GM23338 (cell line): ENCODE results near the gene KCTD2. TPM values are rescaled to one million over a fixed set of nuclear protein-coding genes. Genes with fewer than 3 reads are reported as not detected.
A peak's percentile ranks its signal among the peaks of the same experiment; 100 is the strongest.

Experiments used
- ATAC-seq: fragments of 200-7000 bp; cut with Tn5 transposase; 3 replicates; pipeline ENCODE4 v1.9.1; 2020
- DNase-seq: peaks from one replicate; pipeline ENCODE4 v3.0.0-alpha.2; 2015; ENCODE audit warnings: low spot score
- H2AFZ ChIP-seq: fragments of 200-600 bp; sonication (generic); 2 replicates; pipeline ENCODE4 v1.8.0; 2016; ENCODE audit warnings: antibody characterized with exemption, mild to moderate bottlenecking, moderate library complexity
- H3F3A ChIP-seq: fragments of 200-600 bp; sonication (generic); replicated peaks from 2 replicates; pipeline ENCODE4 v1.8.0; 2017; ENCODE audit warnings: antibody characterized with exemption, mixed run types, low read depth
- H3K27ac ChIP-seq: fragments of 200-600 bp; sonication (generic); 2 replicates; pipeline ENCODE4 v1.6.1; 2016; ENCODE audit warnings: low read depth
- H3K27me3 ChIP-seq: fragments of 200-600 bp; sonication (generic); 2 replicates; pipeline ENCODE4 v1.8.0; 2016; ENCODE audit warnings: mild to moderate bottlenecking, mixed run types, moderate library complexity; ENCODE audit not compliant: insufficient read depth
- H3K36me3 ChIP-seq: fragments of 200-600 bp; sonication (generic); 2 replicates; pipeline ENCODE4 v1.8.0; 2016; ENCODE audit warnings: mild to moderate bottlenecking; ENCODE audit not compliant: insufficient read depth
- H3K4me1 ChIP-seq: fragments of 200-600 bp; sonication (generic); 2 replicates; pipeline ENCODE4 v1.8.0; 2016; ENCODE audit warnings: mild to moderate bottlenecking, moderate library complexity; ENCODE audit not compliant: insufficient read depth
- H3K4me2 ChIP-seq: fragments of 200-600 bp; sonication (generic); 2 replicates; pipeline ENCODE4 v1.7.1; 2017; ENCODE audit warnings: mixed run types
- H3K4me3 ChIP-seq: fragments of 200-600 bp; sonication (generic); 2 replicates; pipeline ENCODE4 v1.6.1; 2016; ENCODE audit warnings: mixed run types
- H3K79me2 ChIP-seq: fragments of 200-600 bp; sonication (generic); replicated peaks from 2 replicates; pipeline ENCODE4 v1.8.0; 2017; ENCODE audit warnings: mild to moderate bottlenecking; ENCODE audit not compliant: insufficient read depth
- H3K9me2 ChIP-seq: fragments of 200-600 bp; sonication (generic); 2 replicates; pipeline ENCODE4 v1.8.0; 2017; ENCODE audit not compliant: insufficient read depth
- H4K20me1 ChIP-seq: fragments of 200-600 bp; sonication (generic); replicated peaks from 2 replicates; pipeline ENCODE4 v1.8.0; 2017; ENCODE audit warnings: mild to moderate bottlenecking; ENCODE audit not compliant: insufficient read depth
- H3K27ac Mint-ChIP-seq: 2 replicates; pipeline ENCODE4 v1.8.0; 2020; ENCODE audit warnings: inconsistent platforms, mild to moderate bottlenecking, moderate library complexity, mixed read lengths
- H3K27me3 Mint-ChIP-seq: 3 replicates; pipeline ENCODE4 v1.8.0; 2022; ENCODE audit warnings: low read depth, mild to moderate bottlenecking, moderate library complexity, mixed read lengths, inconsistent platforms; ENCODE audit not compliant: insufficient read depth, poor library complexity
- H3K36me3 Mint-ChIP-seq: 3 replicates; pipeline ENCODE4 v1.8.0; 2021; ENCODE audit warnings: low read depth, mild to moderate bottlenecking, inconsistent platforms, moderate library complexity, mixed read lengths
- H3K4me1 Mint-ChIP-seq: 3 replicates; pipeline ENCODE4 v1.8.0; 2020; ENCODE audit warnings: mild to moderate bottlenecking, inconsistent platforms, mixed read lengths
- H3K4me3 Mint-ChIP-seq: 3 replicates; pipeline ENCODE4 v1.8.0; 2021; ENCODE audit warnings: moderate library complexity, mild to moderate bottlenecking, inconsistent platforms, mixed read lengths
- H3K9me3 Mint-ChIP-seq: 3 replicates; pipeline ENCODE4 v1.8.0; 2020; ENCODE audit warnings: moderate library complexity, mild to moderate bottlenecking, inconsistent platforms, mixed read lengths
- CREB1 ChIP-seq: fragments of 250-450 bp; sonication (Bioruptor Pico); IDR thresholded peaks from 2 replicates; pipeline ENCODE4 v1.5.0; 2020; ENCODE audit warnings: low read depth, mild to moderate bottlenecking, moderate library complexity
- EZH2 ChIP-seq: fragments of 200-600 bp; sonication (generic); IDR thresholded peaks from one replicate; pipeline ENCODE4 v1.8.0; 2017; ENCODE audit warnings: antibody characterized with exemption, mild to moderate bottlenecking, low read depth; ENCODE audit not compliant: unreplicated experiment
- EZH2phosphoT487 ChIP-seq: fragments of 200-600 bp; sonication (generic); IDR thresholded peaks from one replicate; pipeline ENCODE4 v1.8.1; 2018; ENCODE audit warnings: antibody characterized with exemption; ENCODE audit not compliant: unreplicated experiment
- JUNB ChIP-seq: IDR thresholded peaks from one replicate; pipeline ENCODE4 v1.6.1; 2016; ENCODE audit warnings: antibody characterized with exemption; ENCODE audit not compliant: unreplicated experiment
- POLR2AphosphoS5 ChIP-seq: IDR thresholded peaks from 2 replicates; pipeline ENCODE4 v1.6.1; 2016; ENCODE audit warnings: antibody characterized with exemption, low read depth
- ZNF331 ChIP-seq: fragments of 250-450 bp; sonication (Bioruptor Pico); IDR thresholded peaks from 2 replicates; pipeline ENCODE4 v1.5.0; 2020; ENCODE audit warnings: low read depth, mild to moderate bottlenecking, moderate library complexity
- polyA plus RNA-seq: library from polyadenylated mRNA; unstranded; fragments of >200 nt; fragmentation: Nextera tagmentation; extraction: Ambion mirVana; gene quantifications from 2 replicates; pipeline ENCODE4 v1.2.1, GENCODE V29; 2016
- total RNA-seq: library from RNA; depleted of rRNA; stranded (reverse); fragments of >200 nt; shearing (Covaris generic); gene quantifications from 2 replicates; pipeline ENCODE4 v1.2.3, GENCODE V29; 2014
- TF ChIP-seq, protein P1 (sequence below), 2 experiments: fragments of 200-600 bp in 1 of 2; sonication (generic) in 1 of 2; conservative IDR thresholded peaks; 2 replicates each; pipeline versions ENCODE4 v1.5.1 to v1.6.1; 2016 to 2017; ENCODE audit warnings: antibody characterized with exemption in 2 of 2, low read depth in 2 of 2, mild to moderate bottlenecking in 2 of 2, moderate library complexity in 1 of 2
- TF ChIP-seq, protein P2 (sequence below): IDR thresholded peaks from 2 replicates; pipeline ENCODE4 v1.6.1; 2016; ENCODE audit warnings: antibody characterized with exemption

The KCTD2 gene
- total and polyA plus RNA-seq, 2 experiments from 2014 or later: 7.4 to 30.0 TPM

GRCh38 chr17:75113798-75114551 lies 67.0 kb downstream of the KCTD2 start:
- ATAC-seq: peak; percentile 62
- peak overlapping the region; percentile 25; the same call in 1 of the 3 replicates for H3K4me3 Mint-ChIP-seq
- no peaks in the 10 kb centered on the region for H3K36me3 ChIP-seq

GRCh38 chr17:75114552-75115314 lies 67.7 kb downstream of the KCTD2 start:
- Histone ChIP-seq H3K36me3 (no peaks in the 10 kb centered on the region), H3K9me2 (no peaks in the 10 kb centered on the region), H3K79me2 (peaks cover 17% of the 10 kb centered on the region), H4K20me1 (no peaks in the 10 kb centered on the region; the same call in 1 of the 2 replicates), H3K27me3 (no peaks in the 10 kb centered on the region), H3K4me3 (no peak overlapping the region), H3K4me1 (peaks cover 6% of the 10 kb centered on the region; the same call in 1 of the 2 replicates), H3K4me2 (no peak overlapping the region), H3F3A (peaks cover 14% of the 10 kb centered on the region; the same call in 1 of the 2 replicates), H2AFZ (no peak overlapping the region), H3K27ac (peak overlapping the region; percentile 59)
- Mint-ChIP-seq H3K4me3 (peak overlapping the region; percentile 25; the same call in 1 of the 3 replicates), H3K27ac (peak overlapping the region; percentile 43), H3K9me3 (no peaks in the 10 kb centered on the region), H3K4me1 (peaks cover 21% of the 10 kb centered on the region), H3K27me3 (peaks cover 7% of the 10 kb centered on the region), H3K36me3 (peaks cover 18% of the 10 kb centered on the region; the same call in 2 of the 3 replicates)
- DNase-seq (no peak), ATAC-seq (no peak)
- TF ChIP-seq, protein P1, sequence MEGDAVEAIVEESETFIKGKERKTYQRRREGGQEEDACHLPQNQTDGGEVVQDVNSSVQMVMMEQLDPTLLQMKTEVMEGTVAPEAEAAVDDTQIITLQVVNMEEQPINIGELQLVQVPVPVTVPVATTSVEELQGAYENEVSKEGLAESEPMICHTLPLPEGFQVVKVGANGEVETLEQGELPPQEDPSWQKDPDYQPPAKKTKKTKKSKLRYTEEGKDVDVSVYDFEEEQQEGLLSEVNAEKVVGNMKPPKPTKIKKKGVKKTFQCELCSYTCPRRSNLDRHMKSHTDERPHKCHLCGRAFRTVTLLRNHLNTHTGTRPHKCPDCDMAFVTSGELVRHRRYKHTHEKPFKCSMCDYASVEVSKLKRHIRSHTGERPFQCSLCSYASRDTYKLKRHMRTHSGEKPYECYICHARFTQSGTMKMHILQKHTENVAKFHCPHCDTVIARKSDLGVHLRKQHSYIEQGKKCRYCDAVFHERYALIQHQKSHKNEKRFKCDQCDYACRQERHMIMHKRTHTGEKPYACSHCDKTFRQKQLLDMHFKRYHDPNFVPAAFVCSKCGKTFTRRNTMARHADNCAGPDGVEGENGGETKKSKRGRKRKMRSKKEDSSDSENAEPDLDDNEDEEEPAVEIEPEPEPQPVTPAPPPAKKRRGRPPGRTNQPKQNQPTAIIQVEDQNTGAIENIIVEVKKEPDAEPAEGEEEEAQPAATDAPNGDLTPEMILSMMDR (conservative IDR thresholded peaks at IDR 0.05; ENCODE audit: low read depth in 2 of 2): no peak
- TF ChIP-seq JUNB (no peak), EZH2phosphoT487 (no peak), ZNF331 (CRISPR knock-in tag) (no peak), POLR2AphosphoS5 (no peak), CREB1 (CRISPR knock-in tag) (no peak), EZH2 (no peak)
- TF ChIP-seq, protein P2, sequence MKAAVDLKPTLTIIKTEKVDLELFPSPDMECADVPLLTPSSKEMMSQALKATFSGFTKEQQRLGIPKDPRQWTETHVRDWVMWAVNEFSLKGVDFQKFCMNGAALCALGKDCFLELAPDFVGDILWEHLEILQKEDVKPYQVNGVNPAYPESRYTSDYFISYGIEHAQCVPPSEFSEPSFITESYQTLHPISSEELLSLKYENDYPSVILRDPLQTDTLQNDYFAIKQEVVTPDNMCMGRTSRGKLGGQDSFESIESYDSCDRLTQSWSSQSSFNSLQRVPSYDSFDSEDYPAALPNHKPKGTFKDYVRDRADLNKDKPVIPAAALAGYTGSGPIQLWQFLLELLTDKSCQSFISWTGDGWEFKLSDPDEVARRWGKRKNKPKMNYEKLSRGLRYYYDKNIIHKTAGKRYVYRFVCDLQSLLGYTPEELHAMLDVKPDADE: no peak

More at GRCh38 chr17:75113798-75114551, 67.0 kb downstream of the KCTD2 start:
- peaks cover 6% of the 10 kb centered on the region; the same call in 1 of the 2 replicates for H3K4me1 ChIP-seq
- DNase-seq: peak; percentile 96
- peak overlapping the region; percentile 43 for H3K27ac Mint-ChIP-seq
- no peak overlapping the region for H2AFZ ChIP-seq
- H3F3A ChIP-seq: peaks cover 20% of the 10 kb centered on the region; the same call in 1 of the 2 replicates
- H3K4me2 ChIP-seq: no peak overlapping the region; the same call in 1 of the 2 replicates
- H3K9me3 Mint-ChIP-seq: no peaks in the 10 kb centered on the region
- H4K20me1 ChIP-seq: no peaks in the 10 kb centered on the region; the same call in 1 of the 2 replicates
- peaks cover 10% of the 10 kb centered on the region for H3K27me3 Mint-ChIP-seq
- peaks cover 16% of the 10 kb centered on the region; the same call in 2 of the 3 replicates for H3K36me3 Mint-ChIP-seq
- H3K27ac ChIP-seq: peak overlapping the region; percentile 59
- no peak overlapping the region for H3K4me3 ChIP-seq
- peaks cover 22% of the 10 kb centered on the region for H3K4me1 Mint-ChIP-seq
- TF ChIP-seq, protein P1 (conservative IDR thresholded peaks at IDR 0.05; ENCODE audit: low read depth in 2 of 2): peak; percentile 93 to 96
- TF ChIP-seq EZH2: no peak
- no peaks in the 10 kb centered on the region for H3K9me2 ChIP-seq
- no peaks in the 10 kb centered on the region for H3K27me3 ChIP-seq
- H3K79me2 ChIP-seq: peaks cover 17% of the 10 kb centered on the region
